HepG2 (cell line): ENCODE data around the gene ARF6. TPM values are rescaled to one million over a fixed set of nuclear protein-coding genes. Genes with fewer than 3 reads are reported as not detected.

Source experiments
- DR1 ChIP-seq: sonication (generic); formaldehyde crosslinking; IDR thresholded peaks from 2 replicates; pipeline ENCODE4 v1.8.0; 2021; ENCODE audit warnings: mild to moderate bottlenecking, missing genetic modification reagents, inconsistent platforms
- RFXANK ChIP-seq: IDR thresholded peaks from 2 replicates; pipeline ENCODE4 v1.6.1; 2016
- ZBTB10 ChIP-seq: sonication (generic); formaldehyde crosslinking; IDR thresholded peaks from 2 replicates; pipeline ENCODE4 v1.4.0; 2020; ENCODE audit warnings: missing genetic modification reagents, borderline replicate concordance
- ZKSCAN8 ChIP-seq: IDR thresholded peaks from 2 replicates; pipeline ENCODE4 v1.6.1; 2016; ENCODE audit warnings: borderline replicate concordance, missing genetic modification reagents, missing compliant biosample characterization
- ZNF235 ChIP-seq: sonication (generic); formaldehyde crosslinking; IDR thresholded peaks from 2 replicates; pipeline ENCODE4 v1.8.1; 2023; ENCODE audit warnings: mild to moderate bottlenecking, missing genetic modification reagents, borderline replicate concordance
- ZNF790 ChIP-seq: sonication (generic); formaldehyde crosslinking; IDR thresholded peaks from 2 replicates; pipeline ENCODE4 v1.8.0; 2022; ENCODE audit warnings: missing genetic modification reagents, mild to moderate bottlenecking, borderline replicate concordance
- polyA plus RNA-seq, 8 experiments: library from polyadenylated mRNA; depleted of rRNA in 3 of 8; stranded (reverse) in 7 of 8; unstranded in 1 of 8; fragments of >200 nt; fragmentation: Illumina TruSeq in 4 of 8; extraction: Trizol in 4 of 8; gene quantifications; 2 replicates each; pipeline versions ENCODE4 v1.2.1 to v1.2.3, GENCODE V29; 2011 to 2016; ENCODE audit warnings: low read depth in 4 of 8, missing spikeins in 1 of 8, mixed read lengths in 1 of 8; ENCODE audit not compliant: insufficient read depth in 1 of 8
- total RNA-seq, 5 experiments: library from RNA; depleted of rRNA; stranded (reverse); fragments of >200 nt; fragmentation: Illumina TruSeq; extraction: Trizol; gene quantifications; 2 replicates each; pipeline ENCODE4 v1.2.3, GENCODE V29; 2016; ENCODE audit warnings: low read depth in 1 of 5
- TF ChIP-seq, protein P1 (sequence below), 2 experiments: fragments of 450-650 bp in 1 of 2; sonication (generic) in 1 of 2; formaldehyde crosslinking in 1 of 2; IDR thresholded peaks; 2 replicates each; pipeline versions ENCODE4 v1.6.1 to v1.8.0; 2016 to 2022; ENCODE audit warnings: antibody characterized with exemption in 1 of 2, mild to moderate bottlenecking in 1 of 2, missing genetic modification reagents in 1 of 2
- TF ChIP-seq, protein P2 (sequence below): sonication (generic); formaldehyde crosslinking; IDR thresholded peaks from 2 replicates; pipeline ENCODE4 v1.9.0; 2021; ENCODE audit warnings: mild to moderate bottlenecking, missing genetic modification reagents

ARF6 gene
- total and polyA plus RNA-seq, 2 of the 13 experiments (the other 11 are each of a cell fraction or from before 2014, with no cell fraction given): 12.7 to 31.9 TPM

GRCh38 chr14:49852301-49853157 lies 40.4 kb upstream of the ARF6 start, which contains the start of gene NEMF (continued):
- TF ChIP-seq ZBTB10 (CRISPR knock-in tag) (0 out of 2 replicates have a peak, but pooled peaks have one; percentile 13), ZKSCAN8 (CRISPR knock-in tag) (0 out of 2 replicates have a peak, but pooled peaks have one; percentile 71), RFXANK (peak; percentile 65; the same call in 1 of the 2 replicates), DR1 (CRISPR knock-in tag) (no peak), ZNF790 (CRISPR knock-in tag) (no peak), ZNF235 (CRISPR knock-in tag) (peak; percentile 64; the same call in 1 of the 2 replicates)
- TF ChIP-seq, protein P1, sequence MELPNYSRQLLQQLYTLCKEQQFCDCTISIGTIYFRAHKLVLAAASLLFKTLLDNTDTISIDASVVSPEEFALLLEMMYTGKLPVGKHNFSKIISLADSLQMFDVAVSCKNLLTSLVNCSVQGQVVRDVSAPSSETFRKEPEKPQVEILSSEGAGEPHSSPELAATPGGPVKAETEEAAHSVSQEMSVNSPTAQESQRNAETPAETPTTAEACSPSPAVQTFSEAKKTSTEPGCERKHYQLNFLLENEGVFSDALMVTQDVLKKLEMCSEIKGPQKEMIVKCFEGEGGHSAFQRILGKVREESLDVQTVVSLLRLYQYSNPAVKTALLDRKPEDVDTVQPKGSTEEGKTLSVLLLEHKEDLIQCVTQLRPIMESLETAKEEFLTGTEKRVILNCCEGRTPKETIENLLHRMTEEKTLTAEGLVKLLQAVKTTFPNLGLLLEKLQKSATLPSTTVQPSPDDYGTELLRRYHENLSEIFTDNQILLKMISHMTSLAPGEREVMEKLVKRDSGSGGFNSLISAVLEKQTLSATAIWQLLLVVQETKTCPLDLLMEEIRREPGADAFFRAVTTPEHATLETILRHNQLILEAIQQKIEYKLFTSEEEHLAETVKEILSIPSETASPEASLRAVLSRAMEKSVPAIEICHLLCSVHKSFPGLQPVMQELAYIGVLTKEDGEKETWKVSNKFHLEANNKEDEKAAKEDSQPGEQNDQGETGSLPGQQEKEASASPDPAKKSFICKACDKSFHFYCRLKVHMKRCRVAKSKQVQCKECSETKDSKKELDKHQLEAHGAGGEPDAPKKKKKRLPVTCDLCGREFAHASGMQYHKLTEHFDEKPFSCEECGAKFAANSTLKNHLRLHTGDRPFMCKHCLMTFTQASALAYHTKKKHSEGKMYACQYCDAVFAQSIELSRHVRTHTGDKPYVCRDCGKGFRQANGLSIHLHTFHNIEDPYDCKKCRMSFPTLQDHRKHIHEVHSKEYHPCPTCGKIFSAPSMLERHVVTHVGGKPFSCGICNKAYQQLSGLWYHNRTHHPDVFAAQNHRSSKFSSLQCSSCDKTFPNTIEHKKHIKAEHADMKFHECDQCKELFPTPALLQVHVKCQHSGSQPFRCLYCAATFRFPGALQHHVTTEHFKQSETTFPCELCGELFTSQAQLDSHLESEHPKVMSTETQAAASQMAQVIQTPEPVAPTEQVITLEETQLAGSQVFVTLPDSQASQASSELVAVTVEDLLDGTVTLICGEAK (IDR thresholded peaks at IDR 0.05): no peak
- TF ChIP-seq, protein P1 (CRISPR knock-in tag; IDR thresholded peaks at IDR 0.05): peak; percentile 87
- TF ChIP-seq, protein P2, sequence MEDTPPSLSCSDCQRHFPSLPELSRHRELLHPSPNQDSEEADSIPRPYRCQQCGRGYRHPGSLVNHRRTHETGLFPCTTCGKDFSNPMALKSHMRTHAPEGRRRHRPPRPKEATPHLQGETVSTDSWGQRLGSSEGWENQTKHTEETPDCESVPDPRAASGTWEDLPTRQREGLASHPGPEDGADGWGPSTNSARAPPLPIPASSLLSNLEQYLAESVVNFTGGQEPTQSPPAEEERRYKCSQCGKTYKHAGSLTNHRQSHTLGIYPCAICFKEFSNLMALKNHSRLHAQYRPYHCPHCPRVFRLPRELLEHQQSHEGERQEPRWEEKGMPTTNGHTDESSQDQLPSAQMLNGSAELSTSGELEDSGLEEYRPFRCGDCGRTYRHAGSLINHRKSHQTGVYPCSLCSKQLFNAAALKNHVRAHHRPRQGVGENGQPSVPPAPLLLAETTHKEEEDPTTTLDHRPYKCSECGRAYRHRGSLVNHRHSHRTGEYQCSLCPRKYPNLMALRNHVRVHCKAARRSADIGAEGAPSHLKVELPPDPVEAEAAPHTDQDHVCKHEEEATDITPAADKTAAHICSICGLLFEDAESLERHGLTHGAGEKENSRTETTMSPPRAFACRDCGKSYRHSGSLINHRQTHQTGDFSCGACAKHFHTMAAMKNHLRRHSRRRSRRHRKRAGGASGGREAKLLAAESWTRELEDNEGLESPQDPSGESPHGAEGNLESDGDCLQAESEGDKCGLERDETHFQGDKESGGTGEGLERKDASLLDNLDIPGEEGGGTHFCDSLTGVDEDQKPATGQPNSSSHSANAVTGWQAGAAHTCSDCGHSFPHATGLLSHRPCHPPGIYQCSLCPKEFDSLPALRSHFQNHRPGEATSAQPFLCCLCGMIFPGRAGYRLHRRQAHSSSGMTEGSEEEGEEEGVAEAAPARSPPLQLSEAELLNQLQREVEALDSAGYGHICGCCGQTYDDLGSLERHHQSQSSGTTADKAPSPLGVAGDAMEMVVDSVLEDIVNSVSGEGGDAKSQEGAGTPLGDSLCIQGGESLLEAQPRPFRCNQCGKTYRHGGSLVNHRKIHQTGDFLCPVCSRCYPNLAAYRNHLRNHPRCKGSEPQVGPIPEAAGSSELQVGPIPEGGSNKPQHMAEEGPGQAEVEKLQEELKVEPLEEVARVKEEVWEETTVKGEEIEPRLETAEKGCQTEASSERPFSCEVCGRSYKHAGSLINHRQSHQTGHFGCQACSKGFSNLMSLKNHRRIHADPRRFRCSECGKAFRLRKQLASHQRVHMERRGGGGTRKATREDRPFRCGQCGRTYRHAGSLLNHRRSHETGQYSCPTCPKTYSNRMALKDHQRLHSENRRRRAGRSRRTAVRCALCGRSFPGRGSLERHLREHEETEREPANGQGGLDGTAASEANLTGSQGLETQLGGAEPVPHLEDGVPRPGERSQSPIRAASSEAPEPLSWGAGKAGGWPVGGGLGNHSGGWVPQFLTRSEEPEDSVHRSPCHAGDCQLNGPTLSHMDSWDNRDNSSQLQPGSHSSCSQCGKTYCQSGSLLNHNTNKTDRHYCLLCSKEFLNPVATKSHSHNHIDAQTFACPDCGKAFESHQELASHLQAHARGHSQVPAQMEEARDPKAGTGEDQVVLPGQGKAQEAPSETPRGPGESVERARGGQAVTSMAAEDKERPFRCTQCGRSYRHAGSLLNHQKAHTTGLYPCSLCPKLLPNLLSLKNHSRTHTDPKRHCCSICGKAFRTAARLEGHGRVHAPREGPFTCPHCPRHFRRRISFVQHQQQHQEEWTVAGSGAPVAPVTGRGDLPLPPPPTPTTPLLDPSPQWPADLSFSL: peak; percentile 13; the same call in 1 of the 2 replicates
